NCI-H69 (cell line): ENCODE data around the gene ACTN1.

Source experiments
- DNase-seq: peaks from one replicate; lab custom pipeline; 2025; lab: John Stamatoyannopoulos, UW

Gene ACTN1

DNA sequence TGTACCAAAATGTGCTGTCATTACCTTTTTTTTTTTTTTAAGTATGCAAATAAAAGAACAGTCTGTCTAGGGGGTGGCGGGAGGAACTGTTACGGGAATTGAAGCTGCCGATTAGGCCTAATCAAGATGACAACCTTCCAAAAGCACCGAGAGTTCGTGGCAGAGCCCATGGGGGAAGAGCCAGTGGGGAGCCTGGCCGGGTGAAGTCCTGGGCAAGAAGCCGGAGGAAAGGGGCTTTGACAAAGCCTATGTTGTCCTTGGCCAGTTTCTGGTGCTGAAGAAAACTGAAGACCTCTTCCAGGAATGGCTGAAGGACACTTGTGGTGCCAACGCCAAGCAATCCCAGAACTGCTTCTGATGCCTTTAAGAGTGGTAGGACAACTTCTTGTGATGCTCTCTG is 42.6 kb downstream of the ACTN1 start:
- DNase-seq = no peak

DNA sequence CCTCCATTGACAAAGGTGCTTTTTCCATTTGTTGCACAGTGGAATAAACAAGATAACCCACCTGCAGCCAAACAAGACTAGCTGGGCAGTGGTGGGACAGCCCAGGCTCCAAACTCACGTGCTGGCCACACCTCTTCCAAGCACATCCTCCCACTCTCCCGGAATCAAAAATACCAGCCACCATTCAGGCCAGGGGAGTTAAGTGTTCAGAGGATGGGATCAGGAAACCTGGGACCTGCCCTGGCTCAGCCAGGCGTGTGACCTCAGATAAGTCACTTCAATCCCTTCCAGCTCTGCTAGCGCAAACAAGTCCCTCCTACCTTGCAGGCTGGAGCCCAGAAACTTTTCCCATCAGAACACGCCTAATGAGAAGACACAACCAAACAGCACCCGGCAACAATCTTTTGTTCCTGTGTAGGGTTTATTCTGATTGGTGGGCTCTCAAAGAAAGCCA is 43.3 kb downstream of the ACTN1 start:
- no peak for DNase-seq

DNA sequence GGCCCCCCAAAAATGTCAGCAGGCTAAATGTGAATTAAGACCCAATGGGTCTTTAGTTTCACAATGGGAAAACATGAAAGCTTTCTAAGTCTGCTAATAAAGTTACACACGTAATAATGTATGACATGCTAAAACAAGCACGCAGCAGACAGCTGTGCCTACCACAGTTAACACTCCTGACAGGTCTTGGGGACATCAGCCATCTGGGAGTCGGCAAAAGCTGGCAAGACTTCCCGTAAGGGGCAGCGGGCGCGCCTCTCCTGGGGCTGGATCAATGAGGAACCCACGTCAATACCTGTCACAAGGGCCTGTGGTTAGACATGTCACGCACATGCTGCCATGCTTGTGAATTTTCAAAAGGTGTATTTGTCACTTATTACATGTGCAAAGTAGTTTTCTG is 45.0 kb downstream of the ACTN1 start:
- no peak for DNase-seq

DNA sequence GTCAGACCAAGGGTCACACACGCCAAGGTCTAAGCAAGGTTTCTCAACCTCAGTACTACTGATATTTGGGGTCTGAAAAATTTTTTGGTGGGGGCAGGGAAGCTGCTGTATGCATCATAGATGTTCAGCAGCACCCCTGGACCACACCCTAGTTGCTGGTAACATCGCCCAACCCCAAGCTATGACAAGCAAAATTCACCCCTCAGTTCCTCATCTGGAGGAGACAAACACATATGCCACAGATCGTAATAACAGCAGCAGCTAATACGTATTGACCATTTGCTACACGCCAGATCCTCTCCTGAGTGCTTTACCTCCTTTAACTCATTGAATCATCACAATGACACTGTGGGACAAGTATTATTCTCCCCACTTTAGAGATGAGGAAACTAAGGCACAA is 46.4 kb downstream of the ACTN1 start:
- DNase-seq = no peak

DNA sequence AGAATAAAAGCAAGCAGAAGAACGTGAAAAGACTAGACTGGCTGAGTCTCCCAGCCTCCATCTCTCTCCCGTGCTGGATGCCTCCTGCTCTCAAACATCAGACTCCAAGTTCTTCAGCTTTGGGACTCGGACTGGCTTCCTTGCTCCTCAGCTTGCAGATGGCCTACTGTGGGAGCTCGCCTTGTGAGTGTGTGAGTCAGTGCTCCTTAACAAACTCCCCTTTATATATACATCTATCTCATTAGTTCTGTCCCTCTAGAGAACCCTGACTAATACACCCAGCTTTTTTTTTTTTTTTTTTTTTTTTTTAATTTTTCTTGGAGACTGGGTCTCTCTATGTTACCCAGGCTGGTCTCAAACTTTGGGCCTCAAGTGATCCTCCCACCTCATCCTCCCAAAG is 46.9 kb downstream of the ACTN1 start:
- no peak for DNase-seq

DNA sequence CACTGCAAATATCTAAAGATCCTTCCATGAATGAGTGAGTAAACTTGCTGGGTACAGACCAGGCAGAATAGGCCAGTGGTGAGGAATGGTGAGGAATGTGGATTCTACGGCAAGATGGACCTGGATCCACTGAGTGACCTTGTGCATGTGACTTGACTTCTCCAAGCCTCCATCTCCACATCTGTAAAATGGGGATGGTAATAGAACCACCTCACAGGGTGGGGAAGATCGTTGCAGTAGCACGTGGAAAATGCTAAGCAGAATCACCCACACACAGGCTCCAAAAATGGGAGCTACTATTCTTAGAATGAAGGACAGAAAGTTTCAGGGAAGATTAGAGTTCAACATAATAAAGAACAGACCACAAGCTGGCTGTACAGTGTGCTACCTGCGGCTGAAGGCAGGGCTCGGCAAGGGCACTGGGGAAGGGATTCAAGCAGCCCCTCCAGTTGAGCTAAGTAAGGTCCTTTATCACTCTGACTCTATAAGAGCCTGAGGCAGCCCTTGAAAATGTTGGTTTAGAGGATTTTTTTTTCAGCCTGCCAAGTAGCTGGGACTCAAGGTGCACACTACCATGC is 47.5 kb downstream of the ACTN1 start:
- DNase-seq = no peak

DNA sequence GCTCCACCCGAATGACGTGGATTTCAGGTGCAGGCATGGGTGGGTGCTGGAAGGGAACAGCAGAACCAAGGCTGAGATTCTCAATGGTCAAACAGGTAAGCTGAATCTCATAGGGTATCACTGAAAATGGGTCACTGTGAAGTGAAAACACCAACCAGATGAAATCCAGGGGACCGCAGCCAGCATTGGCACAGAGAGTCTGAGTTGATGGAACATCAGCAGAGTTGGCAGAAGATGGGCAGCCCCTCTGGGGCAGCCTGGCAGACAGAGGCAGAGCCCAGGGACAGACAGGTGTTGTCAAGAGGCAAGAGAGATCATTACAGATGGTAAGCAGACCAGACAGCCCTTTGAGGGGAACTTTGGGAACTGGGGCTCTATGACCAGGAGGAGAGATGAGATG is 48.0 kb downstream of the ACTN1 start:
- DNase-seq = no peak

DNA sequence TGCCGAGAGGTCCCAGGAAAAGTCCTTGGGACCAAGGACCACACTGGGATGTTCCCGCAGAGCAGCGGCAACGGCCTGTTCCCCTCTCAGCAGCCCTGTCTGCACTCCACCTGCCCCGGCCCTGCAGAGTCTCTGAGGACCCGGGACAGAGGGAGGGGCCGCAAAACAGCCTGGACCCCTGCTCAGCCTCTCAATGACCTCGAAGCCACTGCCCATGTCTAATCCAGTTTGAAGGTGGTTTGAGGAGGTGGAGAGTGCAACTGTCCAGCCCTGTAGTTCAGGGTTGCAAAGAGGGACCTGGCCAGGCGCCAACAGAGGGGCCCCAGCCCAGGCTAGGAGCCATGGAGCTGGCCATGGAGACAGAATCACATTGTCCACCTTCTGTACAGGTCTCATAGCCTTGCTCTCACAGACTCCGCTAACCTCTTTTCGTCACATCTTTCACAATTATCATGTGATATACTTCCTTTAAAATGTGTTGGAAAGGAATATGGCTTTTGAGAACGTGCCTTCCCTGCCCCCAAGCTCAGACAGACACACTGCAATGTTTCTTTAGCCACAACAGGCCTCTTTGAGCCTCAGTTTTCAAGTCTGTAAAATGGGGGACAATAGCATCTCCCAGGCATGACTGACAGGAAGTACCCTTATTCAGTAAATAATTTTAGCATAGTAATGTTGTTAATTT is 49.3 kb downstream of the ACTN1 start:
- DNase-seq = no peak

DNA sequence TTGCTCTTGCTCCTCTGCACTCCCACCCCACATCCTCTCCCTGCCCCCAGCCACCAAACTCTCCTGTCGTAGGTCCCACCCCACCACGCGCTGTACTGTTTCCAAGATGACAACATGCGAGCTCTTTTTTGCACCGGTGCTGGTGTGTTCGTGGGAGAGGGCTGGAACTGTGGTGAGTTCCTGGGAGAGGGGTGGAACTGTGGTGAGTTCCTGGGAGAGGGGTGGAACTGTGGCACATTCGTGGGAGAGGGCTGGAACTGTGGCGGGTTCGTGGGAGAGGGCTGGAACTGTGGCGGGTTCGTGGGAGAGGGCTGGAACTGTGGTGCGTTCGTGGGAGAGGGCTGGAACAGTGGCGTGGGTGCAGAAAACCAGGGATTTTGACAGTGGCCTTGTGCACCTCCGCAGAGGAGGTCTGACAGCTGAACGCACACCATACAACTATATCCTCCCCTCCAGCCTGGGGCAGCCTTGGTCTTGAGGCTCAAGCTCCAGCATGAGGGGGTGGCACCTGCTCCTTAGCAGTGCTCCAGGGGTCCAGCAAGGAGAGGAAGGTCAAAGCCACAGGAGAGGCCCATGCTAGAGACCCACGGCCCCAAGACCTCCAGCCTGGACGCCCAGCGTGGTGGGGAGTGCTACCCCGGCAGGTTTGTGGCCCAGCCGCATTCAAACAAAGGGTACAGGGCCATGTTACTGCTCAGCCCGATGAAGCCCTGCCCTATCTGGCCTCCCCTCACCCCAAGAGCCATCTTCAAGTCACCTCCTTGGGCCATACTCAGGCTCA is 50.1 kb downstream of the ACTN1 start:
- DNase-seq = no peak

DNA sequence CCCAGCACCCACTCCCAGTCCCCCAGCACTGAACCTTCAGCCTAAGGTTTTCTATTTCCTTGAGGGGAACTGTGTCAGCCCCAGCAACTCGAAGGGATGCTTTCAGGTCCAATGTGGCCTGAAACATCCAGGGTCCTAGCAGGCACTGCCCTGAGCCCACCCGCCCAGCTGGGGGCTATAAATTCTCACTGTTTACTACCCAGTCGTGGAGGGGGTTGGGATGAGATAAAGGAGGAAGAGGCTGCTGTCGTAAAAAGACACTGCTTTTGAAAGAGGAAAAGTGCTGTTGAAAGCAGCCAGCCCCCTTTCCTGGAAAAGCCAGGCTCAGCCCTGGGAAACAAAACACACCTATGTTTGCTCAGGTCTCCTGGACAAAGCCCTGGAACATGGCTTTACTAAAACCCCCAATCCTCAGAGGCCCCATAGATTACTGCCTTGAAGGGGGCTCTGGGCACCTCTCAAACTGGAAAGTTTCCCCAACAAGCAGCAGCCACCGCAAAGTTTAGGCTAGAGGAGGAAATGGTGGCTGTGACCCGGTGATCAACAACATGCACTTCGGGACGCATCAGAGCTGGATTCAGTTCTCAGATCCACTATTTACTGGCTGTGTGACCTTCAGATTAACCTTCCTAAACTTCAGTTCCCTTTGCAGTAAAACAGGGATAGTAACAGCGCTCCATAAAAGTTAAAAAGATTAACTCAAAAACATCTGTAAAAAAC is 51.0 kb downstream of the ACTN1 start:
- no peak for DNase-seq

DNA sequence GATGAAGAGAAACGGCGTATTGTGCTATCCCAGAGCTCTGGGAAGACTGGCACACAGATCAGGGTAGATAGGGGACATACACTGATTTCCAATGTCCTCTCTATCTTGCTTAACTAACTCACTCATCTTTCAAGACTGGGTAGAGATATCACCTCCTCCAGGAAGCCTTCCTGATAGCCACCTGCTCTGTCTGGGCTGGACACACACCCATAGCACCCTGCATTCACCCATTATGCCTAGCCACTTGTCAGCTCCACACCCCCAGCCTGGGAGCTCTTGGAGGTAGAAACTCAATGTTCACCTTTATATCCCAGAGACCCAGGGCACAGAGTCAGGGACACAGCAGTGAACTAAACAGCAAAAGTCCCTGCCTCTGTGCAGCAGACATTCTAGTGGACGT is 52.0 kb downstream of the ACTN1 start:
- DNase-seq = no peak

DNA sequence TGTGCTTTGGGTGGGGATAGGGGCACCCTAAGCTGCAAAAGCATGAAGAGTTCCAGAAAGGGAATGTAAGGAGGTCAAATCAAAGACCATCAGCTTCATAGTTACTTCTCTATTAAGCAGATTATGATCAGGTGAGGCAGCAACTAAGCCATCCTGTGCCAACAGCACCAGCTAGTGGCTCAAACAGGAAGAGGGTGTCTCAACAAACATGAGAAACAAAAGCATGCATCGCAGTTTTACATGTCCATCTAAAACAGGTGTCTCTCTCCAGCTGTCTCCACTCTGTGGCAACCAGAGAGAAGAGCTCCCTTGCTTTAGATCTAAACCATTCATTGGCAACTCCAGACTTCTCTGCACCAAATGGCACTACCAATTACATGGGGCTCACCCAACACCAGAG is 52.9 kb downstream of the ACTN1 start:
- DNase-seq = peak; percentile 43

DNA sequence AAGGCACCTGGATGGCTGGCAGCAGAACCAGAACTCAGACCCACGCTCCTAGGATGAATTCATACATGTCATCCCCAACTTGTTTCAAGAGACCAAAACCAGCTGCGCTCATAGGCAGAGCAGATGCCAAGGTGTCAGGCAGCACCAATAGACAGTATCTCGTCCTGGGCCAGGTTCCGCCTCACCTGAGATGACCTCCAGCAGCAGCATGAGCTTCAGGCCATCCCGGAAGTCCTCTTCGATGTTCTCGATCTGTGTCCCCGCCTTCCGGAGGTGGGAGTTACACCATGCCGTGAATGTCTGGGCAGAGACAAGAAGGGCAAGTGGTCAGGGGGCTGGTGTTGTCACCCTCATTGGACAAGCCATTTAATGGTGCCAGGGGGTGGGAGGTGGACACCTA is 53.7 kb downstream of the ACTN1 start:
- no peak for DNase-seq

DNA sequence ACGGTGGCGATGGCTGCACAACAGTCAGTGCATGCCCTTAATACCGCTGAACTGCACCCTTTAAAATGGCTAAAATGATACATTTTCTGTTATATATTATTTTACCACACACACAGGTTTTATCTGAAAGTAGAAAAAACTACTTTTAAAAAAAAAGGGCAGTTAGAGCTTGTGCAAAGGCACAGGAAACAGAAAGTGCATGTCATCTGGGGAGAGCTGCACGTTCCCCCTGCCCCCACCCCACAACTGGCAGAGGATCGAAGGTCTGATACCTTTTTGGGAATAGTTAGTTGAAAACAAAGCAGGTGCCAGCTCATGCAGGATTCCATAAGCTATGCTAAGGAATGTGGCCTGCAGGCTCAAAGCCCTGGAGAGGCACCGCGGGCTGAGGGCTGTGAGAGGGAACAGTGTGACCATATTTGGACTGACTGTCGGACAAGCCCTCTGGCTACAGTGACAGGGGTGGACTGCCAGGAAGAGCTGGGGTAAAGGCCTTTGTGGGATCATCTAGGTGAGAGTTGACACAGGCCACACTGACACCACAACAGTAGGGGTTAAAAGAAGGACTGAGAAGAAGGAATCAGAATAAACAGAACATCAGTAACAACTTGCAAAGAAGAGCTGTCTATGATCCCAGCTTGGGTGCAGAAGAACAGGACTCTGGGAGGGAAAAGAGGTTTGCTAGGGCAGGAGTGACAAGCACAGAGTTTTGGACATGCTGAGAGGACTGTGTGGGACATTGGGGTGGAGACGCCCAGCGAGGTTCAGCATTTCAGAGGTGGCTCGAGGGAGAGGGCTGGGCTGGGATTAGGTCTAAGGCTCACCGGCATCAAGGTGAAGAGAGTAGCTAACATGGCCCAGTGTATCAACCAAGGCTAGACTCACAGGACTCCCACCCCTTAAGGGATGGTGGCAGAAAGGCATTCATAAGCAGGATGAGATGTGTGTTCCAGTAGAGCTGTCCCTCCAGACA is 54.6 kb downstream of the ACTN1 start:
- DNase-seq = no peak

DNA sequence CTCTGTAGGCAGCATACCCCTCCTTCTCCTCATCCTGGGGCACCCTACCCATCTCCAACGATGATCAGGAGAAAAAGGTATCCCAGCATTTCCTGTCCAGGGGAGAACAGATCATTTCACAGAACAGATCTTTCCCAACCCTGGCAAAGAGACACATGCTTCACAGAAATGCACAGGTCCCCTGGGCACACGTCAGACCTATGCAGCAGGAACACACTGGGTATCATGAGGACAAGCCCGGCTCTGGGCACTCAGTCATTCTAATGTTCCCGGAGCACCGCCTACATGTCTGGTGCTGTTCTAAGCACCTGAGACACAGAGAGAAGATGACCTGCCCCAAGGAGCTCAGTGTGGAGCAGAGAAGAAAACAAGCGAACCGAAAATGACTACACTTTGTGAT is 56.2 kb downstream of the ACTN1 start:
- DNase-seq = no peak

DNA sequence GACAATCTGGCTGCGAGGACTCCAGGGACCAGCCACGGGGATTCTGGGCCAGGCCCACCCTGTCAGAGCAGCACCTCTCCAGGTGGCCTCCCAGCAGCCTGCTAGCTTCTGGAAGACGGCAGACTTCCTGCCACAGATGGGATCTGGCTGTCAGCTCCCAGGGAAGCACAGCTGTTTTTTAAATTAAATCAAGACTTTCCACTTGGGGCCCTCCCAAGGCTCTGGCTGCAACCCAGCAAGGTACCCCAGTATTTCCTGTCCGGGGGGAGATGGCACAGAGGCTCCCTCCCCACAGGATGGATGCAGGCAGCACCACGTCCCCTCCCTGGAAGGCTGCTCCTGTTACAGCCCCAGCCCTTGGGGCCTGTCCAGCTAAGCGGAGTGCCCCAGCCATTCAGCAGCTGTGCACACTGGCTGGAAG is 56.9 kb downstream of the ACTN1 start:
- peak; percentile 62 for DNase-seq

DNA sequence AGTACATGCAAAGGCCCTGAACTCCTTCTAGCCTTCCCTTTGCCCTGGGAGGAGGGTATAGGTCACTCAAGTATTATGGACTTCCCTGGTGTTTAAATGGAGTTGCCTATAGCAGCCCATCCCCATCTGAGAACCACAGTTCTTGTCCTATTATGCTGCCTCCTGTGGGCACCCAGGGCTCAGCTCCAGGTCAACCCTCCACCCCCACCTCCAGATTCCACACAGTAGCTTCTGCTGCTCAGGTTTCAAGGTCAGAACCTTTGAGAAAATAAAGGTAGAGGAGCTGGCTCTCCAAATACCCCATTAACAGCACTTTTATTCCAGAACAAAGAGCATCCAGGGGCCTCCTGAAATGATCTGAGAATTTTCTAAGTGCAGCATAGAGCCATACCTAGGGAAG is 57.4 kb downstream of the ACTN1 start:
- peak; percentile 37 for DNase-seq

DNA sequence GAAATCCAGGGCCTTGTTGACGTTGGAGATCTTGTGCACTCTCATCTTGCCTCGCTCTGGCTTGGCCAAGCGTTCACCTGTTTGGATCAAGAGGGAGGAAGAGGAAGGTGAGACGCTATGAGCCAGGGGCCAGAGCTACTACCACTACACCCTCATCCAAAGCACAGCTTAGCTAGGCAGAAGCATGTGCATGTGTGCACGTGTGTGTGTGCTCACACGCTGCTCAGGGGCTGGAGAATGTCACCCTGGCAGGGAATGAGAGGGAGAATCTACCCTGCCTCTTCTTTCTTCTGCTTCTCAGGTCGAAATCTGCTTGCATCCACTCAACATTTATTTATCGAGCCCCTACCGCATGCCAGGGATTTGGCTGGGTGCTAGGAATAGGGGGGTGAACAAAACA is 58.1 kb downstream of the ACTN1 start:
- no peak for DNase-seq

DNA sequence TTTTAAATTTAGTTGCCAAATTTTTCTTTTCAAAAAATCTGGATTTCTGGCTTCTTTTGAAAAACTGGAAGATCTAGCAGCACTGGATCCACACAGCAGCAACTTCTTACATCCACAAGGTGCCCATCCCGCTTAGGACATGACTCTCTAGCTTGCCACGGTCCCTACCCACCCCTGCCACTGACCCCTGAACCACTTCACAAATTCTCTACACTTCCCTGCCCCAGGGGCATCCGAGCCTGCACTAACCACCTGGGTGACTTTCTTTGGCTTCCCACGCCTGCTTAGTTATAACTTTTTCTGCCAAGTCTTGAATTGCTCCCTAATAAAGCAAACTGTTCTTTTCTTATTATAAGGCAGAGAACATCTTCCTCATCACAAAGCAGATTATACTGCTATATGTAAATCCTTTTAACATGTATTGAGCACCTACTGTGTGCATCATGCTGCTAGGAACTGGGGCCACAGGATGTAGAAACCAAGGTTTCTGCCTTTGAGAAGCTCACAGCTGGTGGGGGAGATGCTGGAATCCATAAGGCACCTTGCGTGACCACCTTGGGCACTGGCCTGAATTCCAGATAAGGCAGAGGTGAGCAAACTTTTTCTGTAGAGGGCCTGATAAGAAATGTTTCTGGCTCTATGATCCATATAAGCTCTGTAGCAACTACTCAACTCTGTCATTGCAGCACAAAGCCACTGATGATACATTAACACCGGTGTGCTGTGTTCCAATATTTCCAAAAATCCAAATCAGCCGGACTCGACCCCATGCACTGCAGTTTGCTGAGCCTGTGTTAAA is 59.8 kb downstream of the ACTN1 start:
- no peak for DNase-seq

DNA sequence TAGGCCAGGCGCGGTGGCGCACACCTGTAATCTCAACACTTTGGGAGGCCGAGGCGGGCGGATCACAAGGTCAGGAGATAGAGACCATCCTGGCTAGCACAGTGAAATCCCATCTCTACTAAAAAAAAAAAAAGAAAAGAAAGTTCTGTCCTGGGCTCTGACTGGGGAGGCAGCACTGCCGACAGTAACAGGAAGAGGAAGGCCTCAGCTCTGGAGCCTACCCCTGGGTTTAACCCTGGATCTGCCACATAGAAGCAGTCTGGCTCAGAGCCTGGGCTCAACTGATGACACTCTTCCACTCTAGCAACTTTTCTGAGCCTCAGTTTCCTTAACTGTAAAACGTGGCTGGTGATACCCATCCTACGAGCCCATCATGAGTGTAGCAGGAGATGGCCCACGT is 60.5 kb downstream of the ACTN1 start:
- DNase-seq = no peak
